HG03196 (cell line): ENCODE data around the gene KLHL35.
"Not testable (repeated sequence)": the region's sequence is repeated elsewhere in the genome, so short reads cannot be mapped to it uniquely, and the experiment has no call there.

ENCODE experiments used
- ATAC-seq: cut with Tn5 transposase; IDR thresholded peaks from one replicate; pipeline ENCODE4 v1.9.1; 2021; ENCODE audit not compliant: unreplicated experiment

Gene KLHL35

GRCh38 chr11:75426720-75427086 is 6.3 kb downstream of the KLHL35 start:
- ATAC-seq = no peak

- no peak for ATAC-seq
These were observed 7.6 kb downstream of the KLHL35 start for GRCh38 chr11:75425422-75425821.

GRCh38 chr11:75424396-75424795 is 8.6 kb downstream of the KLHL35 start:
- no peak for ATAC-seq

- ATAC-seq = no peak
These were observed 9.3 kb downstream of the KLHL35 start for GRCh38 chr11:75423721-75424120.

- no peak for ATAC-seq
These were observed 10.5 kb downstream of the KLHL35 start for GRCh38 chr11:75422248-75423231.

- ATAC-seq = no peak
These were observed 11.1 kb downstream of the KLHL35 start for GRCh38 chr11:75421902-75422247.

GRCh38 chr11:75421035-75421602 is 11.9 kb downstream of the KLHL35 start:
- no peak for ATAC-seq

- ATAC-seq = no peak
These were observed 12.6 kb downstream of the KLHL35 start for GRCh38 chr11:75420224-75421034.

- no peak for ATAC-seq
These were observed 19.1 kb downstream of the KLHL35 start for GRCh38 chr11:75413864-75414263.

- ATAC-seq = not testable (repeated sequence)
These were observed 19.9 kb downstream of the KLHL35 start for GRCh38 chr11:75413146-75413545.

- not testable (repeated sequence) for ATAC-seq
These were observed 23.0 kb downstream of the KLHL35 start for GRCh38 chr11:75409971-75410370.

- ATAC-seq = no peak
These were observed 24.1 kb downstream of the KLHL35 start for GRCh38 chr11:75408957-75409219.

- no peak for ATAC-seq
These were observed 26.6 kb downstream of the KLHL35 start for GRCh38 chr11:75406338-75406777.

- ATAC-seq = no peak
These were observed 28.9 kb downstream of the KLHL35 start for GRCh38 chr11:75403983-75404658.

GRCh38 chr11:75403037-75403436 is 30.0 kb downstream of the KLHL35 start:
- ATAC-seq = no peak

- ATAC-seq = no peak
These were observed 30.8 kb downstream of the KLHL35 start for GRCh38 chr11:75402002-75402773.

GRCh38 chr11:75400146-75400865 is 32.7 kb downstream of the KLHL35 start:
- ATAC-seq = no peak

- peak; percentile 94 for ATAC-seq
These were observed 33.5 kb downstream of the KLHL35 start, which contains the start of gene RPS3 for GRCh38 chr11:75399344-75400145. RPS3 (plus strand) TSS chr11:75399518; CDS start chr11:75399548, 30 bp downstream.

GRCh38 chr11:75398906-75399305 is 34.1 kb downstream of the KLHL35 start:
- no peak for ATAC-seq
